ENCODE data around the gene ZNF18.

Gene ZNF18

GRCh38 chr17:12034538-12034937 is 37.3 kb upstream of the ZNF18 start:
- Histone ChIP-seq H3K27ac (ENCODE audit: low read length) (no peak overlapping the region), H3K4me3 (ENCODE audit: low read length) (no peak overlapping the region), H3K4me2 (ENCODE audit: low read length) (no peak overlapping the region), H3K27me3 (ENCODE audit: low read depth, low read length) (no peaks in the 10 kb centered on the region), H3K9ac (ENCODE audit: low read length) (no peak overlapping the region), H4K20me1 (ENCODE audit: insufficient read depth, low read length) (peaks cover 20% of the 10 kb centered on the region), H3K9me3 (ENCODE audit: insufficient read depth, low read length) (no peaks in the 10 kb centered on the region), H3K4me1 (ENCODE audit: low read length) (no peaks in the 10 kb centered on the region), H3K36me3 (replicated peaks; ENCODE audit: low read depth, low read length) (peaks cover 3% of the 10 kb centered on the region), H2AFZ (ENCODE audit: low read depth, low read length) (no peak overlapping the region), H3K79me2 (ENCODE audit: low read length) (peaks cover 29% of the 10 kb centered on the region)
- TF ChIP-seq CTCF (IDR thresholded peaks at IDR 0.05; ENCODE audit: low read depth, low read length) = no peak
- TF ChIP-seq EZH2phosphoT487 (IDR thresholded peaks at IDR 0.05; ENCODE audit: low read depth) = no peak

- no peak overlapping the region for H2AFZ ChIP-seq (ENCODE audit: low read depth, low read length)
- no peak overlapping the region for H3K27ac ChIP-seq (ENCODE audit: low read length)
- H3K9me3 ChIP-seq (ENCODE audit: insufficient read depth, low read length) = no peaks in the 10 kb centered on the region
- no peak overlapping the region for H3K9ac ChIP-seq (ENCODE audit: low read length)
- peaks cover 3% of the 10 kb centered on the region for H3K36me3 ChIP-seq (replicated peaks; ENCODE audit: low read depth, low read length)
- 0 out of 2 replicates have a peak, but pooled peaks cover 3% of the 10 kb centered on the region for H3K4me1 ChIP-seq (ENCODE audit: low read length)
- H3K27me3 ChIP-seq (ENCODE audit: low read depth, low read length) = no peaks in the 10 kb centered on the region
- peaks cover 51% of the 10 kb centered on the region for H4K20me1 ChIP-seq (ENCODE audit: insufficient read depth, low read length)
- no peak overlapping the region for H3K4me3 ChIP-seq (ENCODE audit: low read length)
- no peak overlapping the region for H3K4me2 ChIP-seq (ENCODE audit: low read length)
- peaks cover 73% of the 10 kb centered on the region for H3K79me2 ChIP-seq (ENCODE audit: low read length)
- TF ChIP-seq EZH2phosphoT487 (IDR thresholded peaks at IDR 0.05; ENCODE audit: low read depth) = no peak
- no peak for TF ChIP-seq CTCF (IDR thresholded peaks at IDR 0.05; ENCODE audit: low read depth, low read length)
These were observed 31.3 kb upstream of the ZNF18 start for GRCh38 chr17:12028611-12029010.

- H3K4me1 ChIP-seq (ENCODE audit: low read length) = 0 out of 2 replicates have a peak, but pooled peaks cover 3% of the 10 kb centered on the region
- no peaks in the 10 kb centered on the region for H3K9me3 ChIP-seq (ENCODE audit: insufficient read depth, low read length)
- H4K20me1 ChIP-seq (ENCODE audit: insufficient read depth, low read length) = peaks cover 61% of the 10 kb centered on the region
- H3K36me3 ChIP-seq (replicated peaks; ENCODE audit: low read depth, low read length) = peaks cover 3% of the 10 kb centered on the region
- no peak overlapping the region for H3K4me2 ChIP-seq (ENCODE audit: low read length)
- no peak overlapping the region for H3K4me3 ChIP-seq (ENCODE audit: low read length)
- TF ChIP-seq EZH2phosphoT487 (IDR thresholded peaks at IDR 0.05; ENCODE audit: low read depth) (no peak), CTCF (IDR thresholded peaks at IDR 0.05; ENCODE audit: low read depth, low read length) (no peak)
- no peak overlapping the region for H3K9ac ChIP-seq (ENCODE audit: low read length)
- no peaks in the 10 kb centered on the region for H3K27me3 ChIP-seq (ENCODE audit: low read depth, low read length)
- H3K79me2 ChIP-seq (ENCODE audit: low read length) = peaks cover 77% of the 10 kb centered on the region
- no peak overlapping the region for H2AFZ ChIP-seq (ENCODE audit: low read depth, low read length)
- no peak overlapping the region for H3K27ac ChIP-seq (ENCODE audit: low read length)
These were observed 30.4 kb upstream of the ZNF18 start for GRCh38 chr17:12027658-12028057.

GRCh38 chr17:12024327-12024726 is 27.1 kb upstream of the ZNF18 start:
- Histone ChIP-seq H3K4me2 (ENCODE audit: low read length) (no peak overlapping the region), H3K4me1 (ENCODE audit: low read length) (peaks cover 13% of the 10 kb centered on the region), H3K79me2 (ENCODE audit: low read length) (peaks cover 81% of the 10 kb centered on the region), H3K27me3 (ENCODE audit: low read depth, low read length) (peaks cover 10% of the 10 kb centered on the region), H2AFZ (ENCODE audit: low read depth, low read length) (no peak overlapping the region), H4K20me1 (ENCODE audit: insufficient read depth, low read length) (peaks cover 57% of the 10 kb centered on the region), H3K9ac (ENCODE audit: low read length) (no peak overlapping the region), H3K36me3 (replicated peaks; ENCODE audit: low read depth, low read length) (peaks cover 3% of the 10 kb centered on the region), H3K27ac (ENCODE audit: low read length) (no peak overlapping the region), H3K4me3 (ENCODE audit: low read length) (no peak overlapping the region), H3K9me3 (ENCODE audit: insufficient read depth, low read length) (no peaks in the 10 kb centered on the region)
- TF ChIP-seq EZH2phosphoT487 (IDR thresholded peaks at IDR 0.05; ENCODE audit: low read depth) (no peak), CTCF (IDR thresholded peaks at IDR 0.05; ENCODE audit: low read depth, low read length) (no peak)

Measured in OCI-LY3 (cell line).